Muscle layer of duodenum (tissue), 2 donors: ENCODE results near the gene MMS22L.

ENCODE experiments used
- H3K27ac ChIP-seq: one replicate; pipeline ENCODE4 v1.7.0; 2013; ENCODE audit warnings: mild to moderate bottlenecking, low read length
- H3K27me3 ChIP-seq: one replicate; pipeline ENCODE4 v1.7.0; 2013; ENCODE audit warnings: low read depth, mild to moderate bottlenecking, control low read depth, low read length
- H3K36me3 ChIP-seq, 2 donors: one replicate each; pipeline ENCODE4 v1.7.0; 2013; ENCODE audit warnings: low read length in 2 of 2, control low read depth in 1 of 2, mild to moderate bottlenecking in 1 of 2; ENCODE audit not compliant: insufficient read depth in 2 of 2, control insufficient read depth in 1 of 2
- H3K4me1 ChIP-seq, 2 donors: one replicate each; pipeline ENCODE4 v1.7.0; 2013; ENCODE audit warnings: low read length in 2 of 2, mild to moderate bottlenecking in 2 of 2, control low read depth in 1 of 2, moderate library complexity in 1 of 2; ENCODE audit not compliant: insufficient read depth in 2 of 2, control insufficient read depth in 1 of 2
- H3K4me3 ChIP-seq, 2 donors: one replicate each; pipeline ENCODE4 v1.7.0; 2013; ENCODE audit warnings: low read length in 2 of 2, low read depth in 1 of 2, mild to moderate bottlenecking in 1 of 2
- H3K9me3 ChIP-seq, 2 donors: one replicate each; pipeline ENCODE4 v1.7.0; 2013; ENCODE audit warnings: low read length in 2 of 2, control low read depth in 1 of 2, mild to moderate bottlenecking in 1 of 2; ENCODE audit not compliant: control insufficient read depth in 1 of 2
- donor health status: healthy.

The MMS22L gene

DNA sequence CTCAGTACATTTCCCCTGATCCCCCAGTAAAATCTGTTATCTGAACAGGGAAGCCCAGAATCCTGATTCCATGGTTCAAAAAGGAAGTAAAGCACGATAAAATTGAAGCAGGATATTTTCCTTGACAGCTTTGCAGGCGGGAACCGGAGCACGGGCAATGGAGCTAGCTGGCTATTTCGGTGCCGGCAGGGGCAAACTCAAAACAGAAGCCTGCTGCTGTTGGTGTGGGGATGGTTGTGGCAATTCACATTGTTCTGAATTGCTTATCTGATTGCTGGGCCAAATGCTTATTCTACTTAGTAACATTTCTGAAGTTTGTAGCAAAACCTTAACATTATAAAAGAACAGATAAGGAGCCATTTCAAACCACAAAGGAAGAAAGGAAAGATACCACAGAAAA, 172.4 kb downstream of the MMS22L start:
- H3K36me3 ChIP-seq = no peaks in the 10 kb centered on the region
- no peaks in the 10 kb centered on the region for H3K27me3 ChIP-seq
- H3K27ac ChIP-seq = no peak overlapping the region
- H3K4me3 ChIP-seq = no peak overlapping the region
- H3K4me1 ChIP-seq = no peaks in the 10 kb centered on the region
- H3K9me3 ChIP-seq = peaks cover 0 to 6% of the 10 kb centered on the region in 2 donors

DNA sequence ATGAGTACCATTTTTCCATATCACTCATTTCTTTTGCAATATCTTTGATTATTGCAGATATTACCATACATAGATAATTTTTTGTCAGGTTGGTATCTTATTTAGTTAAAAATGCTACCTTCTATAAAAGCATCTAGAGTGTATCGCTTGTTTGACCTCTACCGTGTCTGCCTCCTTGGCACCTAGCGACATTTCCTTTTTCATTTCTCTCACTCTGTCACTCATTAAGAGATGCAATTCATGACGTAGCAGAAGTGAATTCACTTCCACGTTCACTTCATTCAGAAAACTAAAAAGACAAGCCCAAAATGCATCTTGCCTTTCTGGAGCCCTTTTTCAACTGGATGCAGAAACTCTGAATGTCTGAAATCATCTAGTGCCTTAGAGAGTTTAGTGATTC, 172.9 kb downstream of the MMS22L start:
- Histone ChIP-seq H3K4me3 (no peak overlapping the region), H3K27me3 (no peaks in the 10 kb centered on the region), H3K4me1 (no peaks in the 10 kb centered on the region)

DNA sequence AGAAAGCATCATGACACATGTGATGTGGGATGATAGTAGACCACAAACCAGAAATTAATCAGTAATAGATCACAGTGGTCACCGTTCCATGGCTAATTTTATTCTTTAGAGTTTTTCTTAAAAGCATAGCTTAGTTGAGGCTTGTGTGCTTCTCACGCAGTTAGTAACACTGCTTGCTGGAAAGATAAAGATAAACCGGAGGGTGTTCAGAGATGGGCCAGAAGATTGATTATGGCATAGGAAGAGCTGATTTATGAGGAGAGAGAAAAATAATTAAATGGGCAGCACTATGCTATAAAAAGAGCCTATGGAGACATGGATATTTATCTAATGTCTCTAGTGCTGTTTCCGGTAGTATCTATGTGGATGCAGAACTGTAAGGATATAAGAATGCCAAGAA, 173.6 kb downstream of the MMS22L start:
- Histone ChIP-seq H3K4me1 (no peaks in the 10 kb centered on the region), H3K36me3 (no peaks in the 10 kb centered on the region), H3K27me3 (no peaks in the 10 kb centered on the region), H3K9me3 (peaks cover 0 to 6% of the 10 kb centered on the region in 2 donors), H3K27ac (no peak overlapping the region), H3K4me3 (no peak overlapping the region)

More for the DNA sequence above, 172.9 kb downstream of the MMS22L start:
- Histone ChIP-seq H3K27ac (no peak overlapping the region), H3K9me3 (peaks cover 0 to 6% of the 10 kb centered on the region in 2 donors), H3K36me3 (no peaks in the 10 kb centered on the region)

DNA sequence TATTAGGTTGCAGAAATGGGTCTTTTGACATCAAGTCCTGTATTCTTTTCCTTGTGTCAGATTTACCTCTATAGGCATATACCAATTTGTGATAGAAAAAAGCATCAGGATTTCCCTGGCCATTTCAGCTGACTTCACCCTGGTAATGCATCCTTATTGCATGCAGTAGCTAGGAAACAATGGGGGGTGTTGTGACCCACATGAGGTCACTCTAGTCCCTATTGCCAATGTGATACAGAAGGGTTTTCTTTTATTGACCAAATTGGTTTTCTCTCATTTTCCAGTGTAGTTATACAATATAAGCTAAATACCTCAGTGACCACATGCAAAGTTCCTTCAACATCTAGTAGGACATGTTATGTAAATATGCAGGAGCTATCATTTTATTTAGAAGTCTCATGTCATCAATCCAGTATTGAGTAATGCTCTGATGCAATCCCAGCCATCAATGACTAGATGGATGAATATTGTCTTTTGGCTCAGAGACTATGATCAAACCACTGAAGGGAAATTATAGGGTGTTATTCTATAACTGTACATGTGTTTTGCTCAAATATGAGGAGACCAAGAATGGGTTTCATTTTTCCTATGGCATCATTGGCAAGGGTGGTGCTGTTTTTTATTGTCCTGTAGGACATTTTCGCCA, 180.7 kb downstream of the MMS22L start:
- no peaks in the 10 kb centered on the region for H3K27me3 ChIP-seq
- H3K36me3 ChIP-seq = no peaks in the 10 kb centered on the region
- no peak overlapping the region for H3K4me3 ChIP-seq
- H3K4me1 ChIP-seq = no peaks in the 10 kb centered on the region
- no peak overlapping the region for H3K27ac ChIP-seq
- no peaks in the 10 kb centered on the region for H3K9me3 ChIP-seq

DNA sequence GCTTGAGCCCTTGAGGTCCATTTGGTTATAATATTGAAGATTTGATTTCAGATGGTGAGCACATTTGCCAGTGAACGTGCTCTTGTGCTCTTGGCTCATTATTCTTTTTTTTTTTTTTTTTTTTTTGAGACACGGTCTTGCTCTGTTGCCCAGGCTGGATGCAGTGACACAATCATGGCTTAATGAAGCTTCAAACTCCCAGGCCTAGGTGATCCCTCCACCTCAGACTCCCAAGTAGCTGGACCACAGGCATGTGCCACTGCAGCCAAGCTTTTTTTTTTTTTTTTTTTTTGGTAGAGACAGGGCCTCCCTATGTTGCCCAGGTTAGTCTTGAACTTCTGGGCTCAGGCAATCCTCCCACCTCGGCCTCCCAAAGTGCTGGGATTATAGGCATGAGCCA, 182.3 kb downstream of the MMS22L start:
- Histone ChIP-seq H3K9me3 (no peaks in the 10 kb centered on the region), H3K27ac (no peak overlapping the region), H3K4me3 (no peak overlapping the region), H3K4me1 (no peaks in the 10 kb centered on the region), H3K36me3 (no peaks in the 10 kb centered on the region), H3K27me3 (no peaks in the 10 kb centered on the region)

DNA sequence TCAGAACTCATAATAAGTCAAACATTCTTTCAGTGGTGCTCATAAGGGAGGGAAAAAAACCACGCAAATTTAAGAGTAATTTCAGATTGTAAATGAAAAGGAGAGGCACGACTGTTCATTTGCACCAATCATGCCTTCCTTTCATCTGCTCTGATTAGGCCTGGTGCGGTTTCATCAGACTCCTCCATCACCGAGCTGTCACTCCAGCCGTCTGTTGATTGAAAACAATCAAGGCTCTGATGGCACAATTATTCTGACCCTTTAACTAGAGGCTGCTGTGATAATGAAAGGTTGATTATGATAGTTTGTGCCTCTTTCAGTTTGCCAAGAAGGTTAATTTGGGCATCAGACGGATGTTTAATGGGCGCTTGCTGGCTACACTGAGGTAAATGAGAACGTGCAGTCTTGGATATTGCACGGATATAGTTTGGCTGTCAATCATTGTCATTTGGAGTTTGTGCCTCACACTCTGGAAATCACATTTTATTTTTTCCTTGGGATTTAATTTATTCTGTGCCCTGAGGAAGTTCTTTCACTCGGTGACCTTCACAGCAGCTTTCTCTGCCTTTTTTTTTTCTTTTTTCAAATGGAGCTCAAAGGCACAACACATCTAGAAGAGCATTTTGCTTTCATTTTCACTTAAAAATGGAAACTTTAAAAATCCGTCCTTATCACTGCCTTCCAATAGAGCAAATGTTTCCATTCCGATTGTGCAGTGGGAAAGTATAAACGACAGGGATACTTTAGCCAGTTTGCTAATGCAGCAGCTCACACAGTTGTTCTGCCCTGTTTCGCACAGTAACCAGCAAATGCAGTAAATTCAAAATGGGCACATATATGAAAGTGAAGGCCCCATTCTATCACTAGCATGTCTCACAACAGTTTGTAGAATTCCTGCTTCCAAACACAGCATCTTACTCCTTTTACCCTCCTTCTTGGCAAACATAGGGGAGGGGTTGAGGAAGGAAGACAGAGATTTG, 185.7 kb downstream of the MMS22L start:
- Histone ChIP-seq H3K4me3 (peak overlapping the region in 1 of 2 donors; percentile 41), H3K27me3 (no peaks in the 10 kb centered on the region), H3K4me1 (no peaks in the 10 kb centered on the region), H3K36me3 (no peaks in the 10 kb centered on the region), H3K9me3 (no peaks in the 10 kb centered on the region), H3K27ac (no peak overlapping the region)

DNA sequence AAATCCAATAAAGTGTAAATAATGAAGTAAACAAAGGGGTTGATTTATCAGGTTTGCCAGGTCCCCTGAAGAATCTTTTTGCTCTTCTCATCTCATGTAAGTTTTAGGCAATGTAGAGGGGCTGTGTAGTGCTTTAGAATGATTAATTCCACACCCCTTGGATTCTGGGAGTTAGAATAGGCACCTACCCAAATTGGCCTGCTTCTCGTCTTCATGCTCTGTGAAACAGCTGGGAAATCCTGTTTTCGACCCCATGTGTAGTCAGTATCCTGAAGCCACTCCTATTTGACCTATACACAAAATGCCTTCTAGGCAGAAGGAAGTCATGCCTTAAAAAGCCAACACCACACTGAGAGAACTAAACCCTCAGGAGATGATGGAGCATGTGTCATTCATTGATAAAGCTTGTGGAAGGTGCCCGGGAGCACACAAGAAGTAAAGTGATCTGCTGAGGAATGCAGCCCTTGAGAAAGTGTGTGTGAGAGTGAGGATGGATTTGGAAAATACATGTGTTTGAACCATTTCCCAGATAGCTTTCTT, 187.6 kb downstream of the MMS22L start:
- H3K9me3 ChIP-seq = no peaks in the 10 kb centered on the region
- H3K4me1 ChIP-seq = no peaks in the 10 kb centered on the region
- H3K27me3 ChIP-seq = no peaks in the 10 kb centered on the region
- no peak overlapping the region for H3K4me3 ChIP-seq
- H3K27ac ChIP-seq = no peak overlapping the region
- H3K36me3 ChIP-seq = no peaks in the 10 kb centered on the region

DNA sequence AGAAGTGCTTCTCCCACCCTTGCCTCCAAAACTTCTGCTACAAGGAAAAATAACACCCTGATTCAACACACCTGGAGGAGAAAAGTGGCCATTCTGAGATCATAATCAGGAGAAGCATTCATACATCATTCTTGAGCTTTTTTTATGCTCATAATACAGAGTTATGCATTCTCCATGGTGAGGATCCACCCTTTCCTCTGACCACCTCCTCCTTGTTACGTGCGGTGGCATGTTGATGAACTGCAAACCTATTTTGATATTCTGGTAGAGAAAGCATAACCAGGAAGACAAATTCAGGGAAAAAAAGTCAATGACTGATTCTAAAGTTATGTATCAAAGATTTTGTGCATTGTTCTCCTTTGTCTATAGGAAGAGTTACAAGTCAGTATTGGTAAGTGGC, 188.6 kb downstream of the MMS22L start:
- H3K4me1 ChIP-seq = no peaks in the 10 kb centered on the region
- H3K9me3 ChIP-seq = no peaks in the 10 kb centered on the region
- H3K36me3 ChIP-seq = no peaks in the 10 kb centered on the region
- no peaks in the 10 kb centered on the region for H3K27me3 ChIP-seq
- no peak overlapping the region for H3K27ac ChIP-seq
- no peak overlapping the region for H3K4me3 ChIP-seq

DNA sequence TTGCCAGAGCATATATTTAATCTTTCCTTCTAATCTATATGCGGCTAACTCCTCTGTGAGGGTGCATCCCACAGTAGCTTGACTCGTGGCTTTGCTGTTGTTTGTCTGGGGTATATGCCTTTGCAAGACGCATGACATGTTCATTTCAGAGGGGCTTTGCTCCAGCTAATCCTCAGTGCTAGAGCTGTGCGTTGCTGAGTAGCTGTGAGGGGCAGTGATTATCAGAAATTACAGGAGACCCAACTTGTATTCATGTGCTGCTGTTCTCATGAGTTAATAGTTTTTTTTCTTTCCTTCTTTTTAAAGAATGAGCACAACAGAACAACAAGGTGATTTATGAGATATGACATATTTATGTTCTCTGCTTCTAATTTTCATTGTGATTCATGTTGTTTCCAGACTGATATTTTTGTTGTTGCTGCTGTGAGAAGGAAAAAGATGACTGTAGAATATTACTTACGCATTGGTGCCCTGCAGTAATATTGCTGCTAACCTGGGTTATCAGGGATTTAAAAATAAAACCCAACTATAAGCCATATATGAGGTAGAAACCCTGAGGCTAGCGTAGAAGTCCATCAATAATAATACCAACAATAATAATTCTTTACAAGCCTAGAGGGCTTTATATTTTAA, 190.2 kb downstream of the MMS22L start:
- no peaks in the 10 kb centered on the region for H3K36me3 ChIP-seq
- H3K27me3 ChIP-seq = no peaks in the 10 kb centered on the region
- H3K4me1 ChIP-seq = no peaks in the 10 kb centered on the region
- no peak overlapping the region for H3K4me3 ChIP-seq
- no peaks in the 10 kb centered on the region for H3K9me3 ChIP-seq
- H3K27ac ChIP-seq = no peak overlapping the region
